Measurements from ENCODE around the gene PCGF5.
"Not testable (repeated sequence)": the region's sequence is repeated elsewhere in the genome, so short reads cannot be mapped to it uniquely, and the experiment has no call there.

PCGF5 gene

DNA sequence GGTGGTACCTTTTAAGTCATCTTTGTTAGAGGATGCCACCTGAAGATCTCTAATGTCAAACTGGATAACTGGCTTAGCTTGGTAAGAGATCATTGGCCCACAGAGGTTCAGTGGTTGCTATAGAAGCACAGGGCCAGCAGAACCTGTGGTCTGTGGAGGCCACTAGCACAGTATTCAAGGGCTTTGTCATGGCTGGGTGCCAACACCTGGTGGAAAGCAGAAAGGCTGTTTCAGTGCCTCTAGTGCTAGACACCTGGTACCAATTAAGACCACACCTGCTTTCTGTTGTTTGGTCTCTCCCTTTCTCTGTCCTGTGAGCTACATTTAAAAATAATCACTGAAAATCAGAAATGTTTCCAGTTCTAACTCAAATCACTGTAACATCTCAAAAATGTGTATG lies 10.0 kb upstream of the PCGF5 start:
- DNase-seq, result no peak

DNA sequence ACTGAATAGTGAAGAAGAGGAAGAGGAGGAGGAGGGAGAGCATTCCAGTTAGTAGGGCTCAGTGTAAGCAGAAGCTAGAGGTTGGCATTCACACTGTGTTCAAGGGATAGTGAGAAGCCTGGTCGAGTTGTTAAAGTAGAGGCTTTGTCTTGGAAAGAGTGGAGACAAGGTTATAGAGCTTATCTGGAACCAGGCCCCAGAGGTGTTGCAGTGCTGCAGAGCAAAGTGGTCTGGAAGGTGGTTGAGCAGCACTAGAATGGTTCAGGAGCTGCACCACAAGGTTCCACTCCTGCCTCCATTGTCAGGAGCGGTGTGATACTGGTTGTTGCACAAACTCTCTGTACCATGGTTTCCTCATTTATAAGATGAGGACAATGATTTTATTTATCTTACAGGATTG lies 8.8 kb upstream of the PCGF5 start:
- no peak for DNase-seq

DNA sequence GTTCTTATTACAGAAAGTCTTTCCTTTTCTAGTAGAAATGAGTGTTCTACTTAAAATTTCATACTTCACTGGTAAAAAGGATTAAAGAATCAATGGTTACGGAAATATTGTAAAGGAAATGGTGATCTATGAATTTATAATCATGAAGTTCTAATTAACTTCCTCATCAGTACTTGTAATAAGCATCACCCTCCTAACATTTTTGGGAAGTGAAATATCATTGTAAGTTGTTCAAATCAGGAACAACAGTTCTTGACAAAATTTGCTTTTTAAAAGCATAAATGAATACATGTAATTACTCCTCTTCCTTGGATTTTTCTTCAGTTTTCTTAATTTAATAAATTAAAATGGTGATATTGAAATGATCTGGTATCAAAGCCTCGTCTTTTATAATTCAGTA lies 5.6 kb upstream of the PCGF5 start:
- DNase-seq, result no peak

DNA sequence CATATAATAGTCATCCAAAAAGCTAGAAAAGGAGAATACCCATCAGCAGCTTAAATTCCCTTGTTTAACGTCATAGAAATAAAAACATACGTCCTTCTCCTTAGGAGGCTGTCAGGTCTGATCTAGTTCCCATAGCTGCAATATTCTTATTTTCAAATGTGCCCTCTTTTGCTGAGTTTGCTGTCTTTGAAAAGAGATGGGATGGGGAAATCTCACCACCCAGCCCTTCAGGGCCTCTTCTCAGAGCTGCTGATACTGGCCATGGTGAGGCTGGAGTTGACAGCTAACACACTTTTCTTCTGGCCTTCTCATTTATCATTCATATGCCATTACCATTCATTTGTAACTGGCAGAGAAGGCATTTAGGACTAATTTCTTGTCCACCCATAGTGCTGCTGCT lies 5.1 kb upstream of the PCGF5 start:
- no peak for DNase-seq

DNA sequence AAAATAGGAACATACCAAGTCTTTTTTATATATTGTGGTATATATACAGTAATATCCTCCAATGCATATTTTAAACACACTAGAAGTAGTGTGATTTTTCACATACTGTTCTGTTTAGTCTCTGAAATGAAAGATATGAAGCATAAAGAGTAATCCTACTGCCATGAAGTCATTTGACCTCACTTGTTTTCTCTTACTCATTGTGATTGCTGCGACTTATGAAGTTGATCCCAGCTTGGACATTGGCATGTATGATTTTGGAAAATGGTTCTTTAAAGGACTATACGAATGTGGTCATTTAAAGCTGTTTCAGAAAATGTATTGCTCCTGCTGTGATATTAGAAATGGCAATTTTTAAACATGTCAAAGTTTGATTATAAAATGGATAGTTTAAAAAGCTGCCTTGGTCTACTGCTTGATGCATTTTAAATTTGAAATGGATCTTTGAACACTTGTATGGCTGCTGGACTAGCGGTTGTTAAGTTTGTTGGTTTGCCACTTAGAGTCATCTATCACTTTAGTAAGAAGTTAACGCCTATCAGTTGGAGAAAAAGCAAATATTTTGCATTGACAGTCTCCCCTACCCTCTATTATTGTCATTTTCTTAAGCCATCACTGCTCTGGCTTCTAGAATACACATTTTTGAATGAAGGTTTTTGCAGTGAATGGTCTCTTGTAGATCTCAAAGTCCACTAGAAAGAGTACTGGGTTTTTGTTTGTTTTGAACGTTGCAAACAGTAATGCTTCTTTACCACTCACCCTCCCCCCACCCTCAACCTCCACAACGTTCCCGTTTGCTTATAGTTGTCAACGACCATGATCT lies 881 bp upstream of the PCGF5 start:
- DNase-seq, result no peak

DNA sequence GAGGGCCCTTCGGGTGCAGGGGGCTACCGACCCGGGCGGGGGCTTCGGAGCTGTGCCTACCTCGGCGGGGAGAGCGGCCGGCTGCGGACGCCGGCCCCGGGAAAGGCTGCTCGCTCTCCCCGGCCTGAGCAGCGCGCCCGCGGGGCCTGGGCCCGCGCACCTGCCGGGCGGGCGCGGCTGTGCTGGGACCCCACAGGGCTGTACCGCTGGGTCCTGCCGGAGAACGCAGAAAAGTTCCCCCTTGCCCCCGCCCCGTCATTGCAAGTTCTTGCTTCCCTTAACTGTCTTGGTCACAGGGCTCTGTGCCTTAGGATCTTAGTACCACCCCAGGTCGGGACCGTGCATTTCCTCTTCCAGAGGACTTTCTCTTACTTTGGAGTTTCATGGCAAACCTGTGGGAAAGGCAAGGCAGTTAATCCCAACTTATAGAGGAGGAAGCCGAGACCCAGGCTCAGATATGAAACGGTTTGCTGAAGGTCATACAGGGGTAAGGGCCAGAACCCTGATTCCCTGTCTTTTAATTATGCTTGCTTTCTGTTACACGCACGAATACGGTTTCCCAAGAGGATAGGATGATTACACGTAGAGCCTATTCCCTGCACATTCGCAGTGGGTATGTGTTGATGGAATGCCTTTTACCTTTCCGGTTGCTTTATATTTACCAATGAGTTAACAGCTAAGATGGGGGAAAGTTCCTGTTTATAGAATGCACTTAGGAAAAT lies 652 bp downstream of the PCGF5 start:
- no peak for DNase-seq

DNA sequence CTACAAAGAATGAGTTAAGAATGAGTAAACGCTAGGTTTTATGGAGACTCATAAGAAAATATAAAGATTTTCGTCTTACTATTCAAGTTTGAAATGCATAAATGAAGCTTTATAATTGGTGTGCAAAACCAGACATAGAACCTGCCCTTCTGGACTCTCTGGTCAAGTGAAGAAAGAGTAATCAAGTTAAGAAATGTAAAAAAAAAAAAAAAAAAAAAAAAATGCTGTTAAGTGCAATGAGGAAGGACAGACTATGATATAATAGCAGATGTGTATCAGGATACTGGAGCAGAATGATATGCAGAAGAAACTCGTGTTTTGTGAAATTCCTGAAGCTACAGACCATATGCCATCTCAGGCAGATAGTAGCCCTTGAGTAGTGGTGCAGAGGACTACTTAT lies 5.6 kb downstream of the PCGF5 start:
- no peak for DNase-seq

DNA sequence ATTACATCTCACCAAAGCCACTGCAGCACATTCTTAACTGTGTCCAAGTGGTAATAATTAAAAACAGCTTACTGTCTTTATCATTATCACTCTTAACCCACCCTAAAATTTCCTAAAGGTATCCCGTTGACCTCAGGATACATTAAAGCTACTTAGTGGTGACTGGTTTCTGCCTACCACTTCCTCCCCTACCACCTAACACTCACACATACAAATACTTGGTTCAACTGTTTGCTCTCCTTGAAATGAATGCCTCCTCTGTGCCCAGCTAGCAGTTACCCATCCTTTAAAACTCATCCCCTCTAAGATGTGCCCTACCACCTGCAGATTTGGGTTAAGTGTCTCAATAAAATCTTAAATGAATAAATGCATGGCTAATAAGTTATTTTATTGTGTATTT lies 7.1 kb downstream of the PCGF5 start:
- no peak for DNase-seq

DNA sequence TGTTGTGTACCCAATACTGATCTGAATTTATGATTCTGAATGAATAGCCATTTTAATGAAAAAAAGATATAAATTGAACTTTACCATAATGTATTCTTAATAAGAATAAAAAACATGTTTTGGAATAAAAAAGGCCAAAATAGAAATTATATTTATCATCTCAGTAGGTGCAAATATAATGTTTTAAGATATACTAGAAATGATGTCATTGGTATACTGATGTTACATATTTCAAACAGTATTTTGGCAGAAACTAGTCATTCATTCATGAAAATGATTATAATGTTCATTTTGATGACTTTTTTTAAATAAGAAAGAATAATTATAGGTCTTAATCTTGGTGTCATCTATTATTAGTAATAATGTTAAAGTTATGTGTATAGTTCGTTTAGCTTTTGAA lies 9.2 kb downstream of the PCGF5 start:
- no peak for DNase-seq

DNA sequence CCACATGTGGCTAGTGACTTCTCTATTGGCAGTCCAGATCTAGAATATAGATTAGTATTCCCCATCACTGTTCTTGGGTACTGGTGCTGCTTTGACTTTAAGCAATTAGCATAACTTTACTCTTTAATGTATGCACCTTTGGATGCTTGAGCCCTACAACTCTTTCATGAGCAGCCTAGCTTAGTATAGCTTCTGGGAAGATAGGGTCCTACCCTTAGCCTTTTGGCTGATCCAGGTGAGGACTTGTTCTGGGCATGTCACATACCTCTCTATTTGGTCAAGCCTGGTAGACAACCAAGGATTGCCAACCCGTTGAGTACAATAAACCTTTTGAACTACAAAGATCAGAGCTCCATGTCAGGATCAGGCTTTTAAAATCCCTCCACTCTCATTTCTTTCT lies 17.7 kb downstream of the PCGF5 start:
- no peak for DNase-seq

DNA sequence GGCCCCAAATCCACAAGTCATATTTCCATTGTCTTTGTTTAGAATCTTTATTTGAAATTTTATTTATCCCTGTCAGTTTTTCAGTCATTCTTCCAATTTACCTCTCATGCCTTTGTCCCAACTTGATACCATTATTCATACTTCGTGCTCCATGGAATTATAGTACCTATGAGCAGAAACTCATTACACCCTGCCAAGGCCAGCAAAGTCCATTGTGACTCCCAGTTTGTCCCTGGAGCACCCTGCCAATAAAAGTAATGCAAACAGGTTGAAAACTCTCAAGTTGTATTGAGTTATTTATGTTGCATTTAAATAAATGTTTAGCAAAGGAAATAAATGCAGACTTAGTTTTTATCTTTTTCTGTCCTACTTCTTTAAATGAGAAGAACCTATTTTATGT lies 19.3 kb downstream of the PCGF5 start:
- no peak for DNase-seq

DNA sequence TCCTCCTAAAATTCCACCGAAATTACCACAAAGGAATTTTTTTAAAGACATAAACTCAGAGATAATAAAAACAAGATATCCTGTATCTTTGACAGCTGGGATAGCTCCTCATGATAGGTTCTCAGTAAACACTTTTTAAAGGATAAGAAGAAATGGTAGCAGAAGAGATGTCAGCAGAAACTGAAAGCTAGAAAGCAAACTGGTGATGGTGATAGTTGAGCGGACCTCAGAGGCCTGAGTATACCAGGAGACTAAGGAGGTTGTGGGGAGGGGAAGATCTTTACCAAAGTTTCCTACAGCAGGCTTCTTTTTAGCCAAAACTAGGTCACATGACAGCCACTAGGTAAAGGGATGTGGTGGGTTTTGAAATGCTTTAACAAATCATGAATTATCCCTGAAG lies 22.5 kb downstream of the PCGF5 start:
- no peak for DNase-seq

DNA sequence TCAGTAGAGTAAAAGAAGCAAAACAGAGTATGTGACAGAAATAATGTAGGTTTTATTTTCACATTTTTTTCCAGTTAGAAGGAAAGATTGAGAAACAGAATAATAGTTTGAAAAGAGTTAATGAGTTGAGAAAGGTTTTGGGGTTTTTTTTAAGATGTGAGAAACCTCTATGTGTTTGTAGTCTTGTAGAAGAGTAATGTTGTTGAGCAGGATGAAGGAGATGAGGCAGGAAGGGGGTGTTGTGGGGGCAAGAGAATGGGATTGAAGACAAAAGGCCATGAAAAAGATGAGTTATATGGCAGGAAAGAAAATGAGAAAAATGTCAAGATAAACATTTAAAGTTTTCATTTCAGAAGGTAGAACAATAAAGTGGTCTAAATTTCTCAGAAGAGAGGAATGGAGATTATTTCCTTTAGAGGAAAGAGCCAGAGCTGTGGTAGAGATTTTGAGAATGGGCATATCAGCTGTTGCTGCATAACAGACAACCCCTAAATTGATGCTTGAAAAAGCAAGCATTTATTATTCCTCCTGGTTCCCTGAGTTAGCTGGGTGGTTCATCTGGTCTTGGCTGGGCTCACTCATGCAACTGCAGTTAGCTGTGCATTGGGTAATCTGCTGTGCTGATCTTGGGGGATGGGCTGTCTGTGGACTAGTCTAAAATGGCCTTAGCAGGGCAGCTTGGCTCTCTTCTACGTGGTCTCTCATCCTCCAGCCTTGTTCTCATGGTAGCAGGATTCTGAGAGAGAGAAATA lies 27.1 kb downstream of the PCGF5 start:
- no peak for DNase-seq

DNA sequence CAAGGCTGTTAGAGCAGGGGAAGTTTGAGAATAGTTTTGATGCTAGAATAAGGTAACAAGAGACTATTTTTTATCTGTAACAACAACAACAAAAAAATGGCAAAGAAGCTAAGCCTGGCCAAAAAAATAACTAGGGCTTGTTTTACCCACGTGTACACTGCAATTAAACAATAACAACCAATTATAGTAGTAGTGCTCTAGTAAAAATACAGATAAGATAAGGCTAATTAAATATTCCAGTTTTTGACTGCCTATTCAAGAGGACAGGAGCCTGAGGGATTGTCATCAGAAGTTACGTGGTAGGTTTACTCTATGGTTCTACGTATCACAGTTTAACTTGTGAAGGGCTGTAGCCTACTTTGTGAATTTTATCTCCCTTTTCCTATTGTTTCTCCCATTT lies 29.2 kb downstream of the PCGF5 start:
- no peak for DNase-seq

DNA sequence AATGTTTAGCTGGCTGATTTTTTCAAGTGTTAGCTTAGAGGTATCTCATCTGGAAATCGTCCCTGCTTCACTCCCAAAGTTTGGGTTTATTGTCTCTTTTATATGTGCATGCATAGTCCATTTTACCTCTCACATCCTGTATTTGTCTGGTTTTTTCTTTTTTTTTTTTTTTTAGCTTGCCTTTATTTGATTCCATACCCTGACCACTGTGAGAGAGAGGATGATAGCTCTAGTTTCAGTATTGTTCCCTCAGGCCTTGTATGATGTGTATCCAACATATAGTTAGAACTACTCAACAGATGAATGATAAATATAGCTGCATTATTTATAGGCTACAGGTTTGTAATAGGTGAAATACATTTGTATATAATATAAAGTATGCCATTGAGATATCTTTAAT lies 29.9 kb downstream of the PCGF5 start:
- no peak for DNase-seq

DNA sequence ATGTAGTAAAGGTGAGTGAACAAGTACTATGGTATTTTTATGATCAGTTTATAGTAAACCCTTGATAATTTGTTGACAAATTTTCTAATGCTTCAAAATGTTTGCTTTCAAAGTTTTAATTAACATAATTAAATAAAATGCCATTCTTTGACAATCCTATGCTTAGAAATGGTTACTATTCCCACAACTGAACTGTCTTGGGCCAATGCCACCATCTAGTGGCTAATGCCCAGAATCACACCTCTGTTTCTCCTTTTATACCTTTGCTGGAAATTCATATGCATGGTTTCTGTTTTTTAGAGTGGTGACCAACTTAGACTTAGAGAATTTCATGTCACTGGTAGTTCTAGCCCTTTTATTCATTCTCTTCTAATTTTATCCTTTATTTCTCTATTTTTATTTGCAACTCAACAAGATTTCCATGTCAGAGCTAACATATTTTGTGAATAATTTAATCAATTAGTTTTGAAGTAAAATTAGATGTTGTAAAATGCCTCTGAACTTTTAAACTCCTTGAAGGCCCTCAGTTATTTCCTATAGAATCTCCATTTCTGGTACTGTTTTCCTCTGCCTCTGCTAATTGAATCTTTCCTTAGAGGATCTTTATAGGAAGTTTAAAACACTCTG lies 31.1 kb downstream of the PCGF5 start:
- DNase-seq, result peak; percentile 33 to 53

DNA sequence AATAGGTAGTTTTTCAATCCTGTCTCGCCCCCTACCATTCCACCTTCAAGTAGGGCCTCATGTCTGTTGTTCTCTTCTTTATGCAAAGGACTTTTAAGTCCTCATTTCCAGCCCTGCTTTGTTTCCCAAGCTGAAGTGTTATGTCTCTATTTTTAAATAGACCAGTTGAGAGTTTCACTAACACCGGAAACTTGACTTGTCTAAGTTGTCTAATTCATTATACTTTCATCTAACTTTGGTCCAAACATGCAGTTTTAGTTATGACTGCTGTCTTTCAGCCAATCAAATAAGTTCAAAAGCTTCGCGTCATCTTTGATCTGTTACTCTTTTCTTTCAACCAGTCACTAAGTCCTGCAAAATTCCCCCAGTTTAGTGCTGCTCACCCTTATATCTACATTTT lies 32.8 kb downstream of the PCGF5 start:
- DNase-seq, result no peak

DNA sequence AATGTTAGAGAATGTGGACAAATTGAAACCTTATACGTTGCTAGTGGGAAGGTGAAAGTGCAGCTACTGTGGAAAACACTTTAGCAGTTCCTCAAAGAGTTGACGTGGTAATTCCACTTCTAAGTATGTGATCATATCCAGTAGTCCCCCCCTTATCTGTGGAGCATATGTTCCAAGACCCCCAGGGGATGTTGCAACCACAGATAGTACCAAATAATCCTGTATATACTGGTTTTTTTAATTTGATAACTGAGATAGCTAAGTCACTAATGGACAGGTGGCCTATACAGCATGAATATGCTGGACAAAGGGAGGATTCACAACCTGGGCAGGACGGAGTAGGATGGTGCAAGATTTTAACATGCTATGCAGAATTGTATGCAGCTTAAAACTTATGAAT lies 36.8 kb downstream of the PCGF5 start:
- no peak for DNase-seq

DNA sequence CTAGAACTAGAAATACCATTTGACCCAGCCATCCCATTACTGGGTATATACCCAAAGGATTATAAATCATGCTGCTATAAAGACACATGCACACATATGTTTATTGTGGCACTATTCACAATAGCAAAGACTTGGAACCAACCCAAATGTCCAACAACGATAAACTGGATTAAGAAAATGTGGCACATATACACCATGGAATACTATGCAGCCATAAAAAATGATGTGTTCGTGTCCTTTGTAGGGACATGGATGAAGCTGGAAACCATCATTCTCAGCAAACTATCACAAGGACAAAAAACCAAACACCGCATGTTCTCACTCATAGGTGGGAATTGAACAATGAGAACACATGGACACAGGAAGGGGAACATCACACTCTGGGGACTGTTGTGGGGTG lies 40.0 kb downstream of the PCGF5 start:
- not testable (repeated sequence) for DNase-seq

DNA sequence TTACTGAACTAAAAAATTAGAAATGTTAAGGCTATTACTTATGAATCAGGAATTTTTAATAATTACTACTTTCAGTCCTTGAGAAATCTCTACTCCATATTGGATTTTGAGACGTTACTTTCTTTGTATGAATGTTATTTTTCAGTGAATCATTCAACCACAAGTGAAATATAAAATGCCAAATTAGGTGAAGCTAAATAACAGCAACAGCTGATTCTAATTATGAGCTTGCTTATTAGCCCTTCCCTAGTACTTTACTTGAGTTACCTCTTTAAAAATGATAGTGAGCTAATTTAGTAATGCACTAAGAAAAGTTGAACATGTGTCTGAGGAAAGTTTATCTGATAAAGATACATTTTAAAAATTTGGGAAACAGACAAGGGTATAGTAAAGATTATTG lies 51.4 kb downstream of the PCGF5 start:
- DNase-seq, result no peak

DNA sequence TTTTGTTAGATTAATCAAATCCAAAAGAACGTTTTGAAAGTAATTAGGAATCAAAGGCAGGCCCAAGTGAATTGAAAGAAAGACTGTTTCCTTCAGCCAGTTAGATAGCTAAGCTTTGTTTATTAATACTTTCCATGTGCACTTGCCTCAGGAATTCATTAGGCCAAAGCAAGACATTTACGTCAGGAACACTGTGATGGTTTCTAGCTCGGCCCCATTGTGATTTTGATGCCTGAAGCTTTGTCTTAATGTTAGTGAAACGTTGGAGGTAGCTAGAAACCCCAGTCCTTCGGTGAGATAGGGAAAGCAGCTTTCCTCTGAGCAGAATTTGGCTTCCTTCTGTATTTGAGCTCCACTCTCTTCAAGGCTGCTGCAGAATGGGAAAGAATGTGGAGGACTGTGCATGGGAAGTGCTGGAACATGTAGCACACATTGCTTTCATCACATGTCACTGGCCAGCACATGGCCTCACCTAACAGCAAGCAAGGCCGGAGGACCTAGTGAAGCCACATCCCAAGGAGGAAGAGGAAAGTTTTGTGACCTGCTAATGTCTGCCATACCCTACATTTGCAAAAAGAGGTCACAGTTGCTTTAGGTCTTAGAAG lies 64.1 kb downstream of the PCGF5 start:
- no peak for DNase-seq

DNA sequence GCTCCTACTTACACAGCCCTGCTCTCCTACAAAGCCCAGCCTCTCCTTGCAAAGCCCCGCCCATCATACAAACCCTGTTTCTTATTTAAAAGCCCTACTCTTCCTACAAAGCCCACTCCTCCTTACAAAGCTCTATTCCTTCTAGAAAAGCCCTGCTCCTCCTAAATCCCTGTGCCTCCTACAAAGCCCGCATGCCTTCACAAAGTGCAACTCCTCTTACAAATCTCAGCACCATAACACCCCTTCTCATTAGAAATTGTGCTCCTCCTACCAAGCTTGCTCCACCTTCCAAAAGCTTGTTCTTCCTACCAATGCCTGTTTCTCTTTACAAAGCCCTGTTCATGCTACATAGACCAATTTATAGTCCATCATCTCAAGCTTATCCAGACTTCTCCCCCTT lies 66.1 kb downstream of the PCGF5 start:
- no peak for DNase-seq

DNA sequence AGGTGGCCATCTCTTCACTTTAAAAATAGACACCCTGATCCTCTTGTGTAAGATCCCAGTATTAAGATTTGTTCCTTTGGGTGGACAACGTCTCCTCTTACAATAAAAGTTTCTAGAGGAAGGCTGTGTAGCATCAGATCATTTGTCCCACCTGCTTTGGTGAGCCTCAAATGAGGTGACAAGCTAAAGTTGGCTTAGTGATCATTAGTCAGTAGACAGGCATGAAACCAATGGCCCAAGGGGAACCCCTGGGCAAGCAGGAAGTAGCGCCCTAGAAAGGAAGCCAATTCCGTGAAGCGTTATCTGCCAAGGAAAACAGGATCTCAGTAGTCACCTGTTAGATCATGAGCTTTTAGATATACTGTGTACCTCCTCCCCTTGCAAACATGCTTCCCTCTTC lies 66.8 kb downstream of the PCGF5 start:
- no peak for DNase-seq

All from NCI-H446 (cell line).